Measurements from ENCODE around the gene CFAP61.

GRCh38 chr20:20398123-20398522 lies 345.8 kb downstream of the CFAP61 start:
- no peak for TF ChIP-seq ZNF701 (tag by site-specific recombination; IDR thresholded peaks at IDR 0.05)
- TF ChIP-seq, protein P1, sequence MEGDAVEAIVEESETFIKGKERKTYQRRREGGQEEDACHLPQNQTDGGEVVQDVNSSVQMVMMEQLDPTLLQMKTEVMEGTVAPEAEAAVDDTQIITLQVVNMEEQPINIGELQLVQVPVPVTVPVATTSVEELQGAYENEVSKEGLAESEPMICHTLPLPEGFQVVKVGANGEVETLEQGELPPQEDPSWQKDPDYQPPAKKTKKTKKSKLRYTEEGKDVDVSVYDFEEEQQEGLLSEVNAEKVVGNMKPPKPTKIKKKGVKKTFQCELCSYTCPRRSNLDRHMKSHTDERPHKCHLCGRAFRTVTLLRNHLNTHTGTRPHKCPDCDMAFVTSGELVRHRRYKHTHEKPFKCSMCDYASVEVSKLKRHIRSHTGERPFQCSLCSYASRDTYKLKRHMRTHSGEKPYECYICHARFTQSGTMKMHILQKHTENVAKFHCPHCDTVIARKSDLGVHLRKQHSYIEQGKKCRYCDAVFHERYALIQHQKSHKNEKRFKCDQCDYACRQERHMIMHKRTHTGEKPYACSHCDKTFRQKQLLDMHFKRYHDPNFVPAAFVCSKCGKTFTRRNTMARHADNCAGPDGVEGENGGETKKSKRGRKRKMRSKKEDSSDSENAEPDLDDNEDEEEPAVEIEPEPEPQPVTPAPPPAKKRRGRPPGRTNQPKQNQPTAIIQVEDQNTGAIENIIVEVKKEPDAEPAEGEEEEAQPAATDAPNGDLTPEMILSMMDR (tag by site-specific recombination; IDR thresholded peaks at IDR 0.05) = no peak
- TF ChIP-seq, protein P2, sequence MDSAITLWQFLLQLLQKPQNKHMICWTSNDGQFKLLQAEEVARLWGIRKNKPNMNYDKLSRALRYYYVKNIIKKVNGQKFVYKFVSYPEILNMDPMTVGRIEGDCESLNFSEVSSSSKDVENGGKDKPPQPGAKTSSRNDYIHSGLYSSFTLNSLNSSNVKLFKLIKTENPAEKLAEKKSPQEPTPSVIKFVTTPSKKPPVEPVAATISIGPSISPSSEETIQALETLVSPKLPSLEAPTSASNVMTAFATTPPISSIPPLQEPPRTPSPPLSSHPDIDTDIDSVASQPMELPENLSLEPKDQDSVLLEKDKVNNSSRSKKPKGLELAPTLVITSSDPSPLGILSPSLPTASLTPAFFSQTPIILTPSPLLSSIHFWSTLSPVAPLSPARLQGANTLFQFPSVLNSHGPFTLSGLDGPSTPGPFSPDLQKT (IDR thresholded peaks at IDR 0.05; ENCODE audit: borderline replicate concordance, low read depth, low read length) = no peak
